ENCODE results near the gene MYL1. TPM values are rescaled to one million over a fixed set of nuclear protein-coding genes. Genes with fewer than 3 reads are reported as not detected.

The MYL1 gene
- total and polyA plus RNA-seq, 2 of the 8 experiments (the other 6 are each of a cell fraction or from before 2014, with no cell fraction given): not detected

DNA sequence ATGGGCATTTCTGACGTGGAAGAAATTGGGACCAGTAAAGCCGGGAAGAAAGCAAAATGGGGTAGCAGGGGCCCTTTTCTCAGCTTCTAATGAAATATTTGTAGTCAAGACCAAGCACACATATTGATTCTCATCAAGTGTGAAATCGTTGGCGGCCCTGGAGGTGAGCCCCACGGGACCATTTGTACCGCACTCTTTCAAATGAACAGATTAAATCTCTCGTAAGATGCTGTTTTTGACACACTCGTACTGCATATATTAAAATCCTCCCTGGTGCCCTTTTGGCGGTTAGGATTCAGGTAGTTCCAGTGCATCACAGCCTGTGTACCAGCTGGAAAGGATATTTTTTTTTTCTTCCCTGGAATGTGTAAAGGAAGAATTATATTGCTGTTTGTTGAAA, 9.9 kb upstream of the MYL1 start:
- Histone ChIP-seq H3K27ac (ENCODE audit: low read depth, low read length) (no peak overlapping the region), H3K9ac (replicated peaks in 1 of 4; ENCODE audit: extremely low read depth in 1 of 4, low read depth in 3 of 4, low read length in 3 of 4) (no peak overlapping the region), H2BK15ac (ENCODE audit: low read length) (no peak overlapping the region), H2BK120ac (replicated peaks; ENCODE audit: low read depth, low read length) (no peak overlapping the region), H4K5ac (ENCODE audit: insufficient read length, low read depth, low read length) (no peak overlapping the region), H2BK20ac (ENCODE audit: low read length) (no peak overlapping the region), H3K23ac (ENCODE audit: insufficient read length) (no peak overlapping the region), H3K79me2 (ENCODE audit: control insufficient read depth in 1 of 2, insufficient read depth in 2 of 2, low read length in 2 of 2) (no peaks in the 10 kb centered on the region), H3K27me3 (replicated peaks in 1 of 4; ENCODE audit: control insufficient read depth in 3 of 4, extremely low read depth in 1 of 4, insufficient read depth in 3 of 4, low read length in 3 of 4) (no peaks in the 10 kb centered on the region), H3K14ac (ENCODE audit: insufficient read length) (no peak overlapping the region), H2BK5ac (ENCODE audit: low read depth, low read length) (no peak overlapping the region), H3K4me1 (replicated peaks in 1 of 4; ENCODE audit: control insufficient read depth in 3 of 4, insufficient read depth in 4 of 4, low read length in 3 of 4) (no peaks in the 10 kb centered on the region), H4K8ac (ENCODE audit: extremely low read depth, insufficient read depth, low read length) (no peak overlapping the region), H3K18ac (ENCODE audit: extremely low read depth, low read length) (no peak overlapping the region), H3K56ac (replicated peaks; ENCODE audit: insufficient read length, low read depth, low read length) (no peak overlapping the region), H4K91ac (replicated peaks; ENCODE audit: insufficient read length, low read length) (no peak overlapping the region), H2AFZ (ENCODE audit: low read length) (no peak overlapping the region), H3K4me2 (ENCODE audit: insufficient read depth in 1 of 2, low read depth in 2 of 2, low read length in 2 of 2) (no peak overlapping the region), H3K36me3 (ENCODE audit: control insufficient read depth in 2 of 4, insufficient read depth in 4 of 4, low read length in 3 of 4) (no peaks in the 10 kb centered on the region), H3K4me3 (ENCODE audit: extremely low read depth in 1 of 4, insufficient read depth in 2 of 4, low read depth in 3 of 4, low read length in 4 of 4) (no peak overlapping the region), H3K79me1 (ENCODE audit: low read depth, low read length) (no peaks in the 10 kb centered on the region), H2BK12ac (ENCODE audit: low read depth, low read length) (no peak overlapping the region), H3K23me2 (ENCODE audit: low read depth, low read length) (no peaks in the 10 kb centered on the region), H2AK5ac (ENCODE audit: low read depth, low read length) (no peak overlapping the region), H3K4ac (replicated peaks; ENCODE audit: insufficient read length, low read depth, low read length) (no peak overlapping the region), H3K9me3 (ENCODE audit: insufficient read depth in 2 of 2, low read depth in 1 of 2, low read length in 1 of 2) (no peaks in the 10 kb centered on the region), H4K20me1 (replicated peaks in 1 of 2; ENCODE audit: control insufficient read depth in 1 of 2, insufficient read depth in 2 of 2, low read length in 2 of 2) (no peaks in the 10 kb centered on the region)
- CTCF ChIA-PET (ENCODE audit: partially characterized antibody): no interaction called here
- 92% methylated on average over 9 of the region's 9 CpGs; no CpG with 5 or more reads in 1 of the 2 experiments for WGBS, 2 experiments (ENCODE audit: extremely low coverage in 1 of 2, insufficient coverage in 1 of 2, insufficient read length in 1 of 2, insufficient replicate concordance in 2 of 2, low coverage in 1 of 2, low lambda C conversion rate in 2 of 2, missing lambda C conversion rate in 1 of 2)
- FAIRE-seq (no peak), DNase-seq (ENCODE audit: low read depth in 1 of 2, low spot score in 2 of 2) (no peak)
- no peak for TF ChIP-seq NRF1 (IDR thresholded peaks at IDR 0.05; ENCODE audit: low read depth, low read length)
- no peak for TF ChIP-seq YY1 (IDR thresholded peaks at IDR 0.05; ENCODE audit: low read depth, low read length)
- TF ChIP-seq POU5F1 (IDR thresholded peaks at IDR 0.05; ENCODE audit: low read depth, low read length): no peak
- POLR2A ChIA-PET (ENCODE audit: partially characterized antibody): no interaction called here

All from H1 (cell line).